A673 (cell line): ENCODE data around the gene ITGA1. TPM values are rescaled to one million over a fixed set of nuclear protein-coding genes. Genes with fewer than 3 reads are reported as not detected.

Experiments used
- BruUV-seq: library from RNA; stranded (reverse); fragments of 400-500 nt; replicated peaks from 2 replicates; lab custom pipeline; 2021; lab: Mats Ljungman, UMichigan
- CTCF ChIA-PET: fragments of 300-600 bp; sonication (Branson Sonifier 250); formaldehyde crosslinking; loops from one replicate; lab custom pipeline; 2022; ENCODE audit warnings: antibody characterized with exemption; lab: Charles Lee
- POLR2A ChIA-PET: fragments of 300-600 bp; sonication (Branson Sonifier 250); formaldehyde crosslinking; loops from one replicate; lab custom pipeline; 2022; ENCODE audit warnings: antibody characterized with exemption; ENCODE audit not compliant: low non-redundant PET; lab: Charles Lee
- DNase-seq: peaks from one replicate; pipeline ENCODE4 v3.0.0-alpha.2; 2015; ENCODE audit warnings: low spot score
- H3K27ac ChIP-seq: fragments of 200-600 bp; sonication (generic); 2 replicates; pipeline ENCODE4 v1.5.1; 2016; ENCODE audit warnings: mixed run types, low read depth, mild to moderate bottlenecking, mixed read lengths, antibody characterized with exemption, low read length; ENCODE audit not compliant: poor library complexity, severe bottlenecking
- H3K27me3 ChIP-seq: fragments of 200-600 bp; sonication (generic); replicated peaks from 2 replicates; pipeline ENCODE4 v1.6.1; 2017; ENCODE audit warnings: mixed run types, low read depth, mild to moderate bottlenecking, mixed read lengths, antibody characterized with exemption, low read length; ENCODE audit not compliant: insufficient read depth, poor library complexity
- H3K36me3 ChIP-seq: fragments of 200-600 bp; sonication (generic); 2 replicates; pipeline ENCODE4 v1.6.1; 2016; ENCODE audit warnings: mixed run types, mild to moderate bottlenecking, mixed read lengths, antibody characterized with exemption, low read length; ENCODE audit not compliant: insufficient read depth, poor library complexity, severe bottlenecking
- H3K4me1 ChIP-seq: fragments of 200-600 bp; sonication (generic); 2 replicates; pipeline ENCODE4 v1.6.1; 2017; ENCODE audit warnings: mixed run types, mild to moderate bottlenecking, mixed read lengths, antibody characterized with exemption, low read length; ENCODE audit not compliant: insufficient read depth, poor library complexity, severe bottlenecking
- H3K4me3 ChIP-seq: fragments of 200-600 bp; sonication (generic); 2 replicates; pipeline ENCODE4 v1.5.1; 2016; ENCODE audit warnings: low read depth, mixed run types, mild to moderate bottlenecking, mixed read lengths, low read length; ENCODE audit not compliant: poor library complexity, severe bottlenecking
- H3K9me3 ChIP-seq: fragments of 200-600 bp; sonication (generic); 2 replicates; pipeline ENCODE4 v1.6.1; 2016; ENCODE audit warnings: mixed run types, low read depth, mild to moderate bottlenecking, mixed read lengths, antibody characterized with exemption, low read length; ENCODE audit not compliant: poor library complexity, severe bottlenecking
- CTCF ChIP-seq: fragments of 300-800, 200-600 bp; sonication (generic); conservative IDR thresholded peaks from 2 replicates; pipeline ENCODE4 v1.5.1; 2017; ENCODE audit warnings: low read depth, mild to moderate bottlenecking, antibody characterized with exemption, low read length, moderate library complexity, mixed read lengths
- EZH2 ChIP-seq: fragments of 200-600 bp; sonication (generic); IDR thresholded peaks from 2 replicates; pipeline ENCODE4 v1.6.1; 2017; ENCODE audit warnings: borderline replicate concordance, low read depth, mild to moderate bottlenecking, mixed read lengths, antibody characterized with exemption, low read length; ENCODE audit not compliant: poor library complexity, severe bottlenecking
- intact Hi-C: fragments of 100-400 bp; cut with micrococcal nuclease; formaldehyde crosslinking; loops from one replicate; pipeline ENCODE4 v1.10.0; 2022; ENCODE audit not compliant: unreplicated experiment
- total RNA-seq: library from RNA; stranded (reverse); gene quantifications from 2 replicates; pipeline ENCODE4 v1.2.3, GENCODE V29; 2021

The ITGA1 gene
- total RNA-seq, 1 experiment from 2014 or later = 8.1 TPM

- TF ChIP-seq EZH2 (no peak), CTCF (no peak)
- H3K9me3 ChIP-seq = no peaks in the 10 kb centered on the region
- H3K4me1 ChIP-seq = no peaks in the 10 kb centered on the region
- BruUV-seq = no TSS peak
- no peak overlapping the region for H3K27ac ChIP-seq
- no peak overlapping the region for H3K4me3 ChIP-seq
- no peaks in the 10 kb centered on the region for H3K27me3 ChIP-seq
- no peaks in the 10 kb centered on the region for H3K36me3 ChIP-seq
- ChIA-PET CTCF (no interaction called here), POLR2A (no interaction called here)
- intact Hi-C loops = no loop called here
- no peak for DNase-seq
Observed at GRCh38 chr5:52956014-52956413, 168.3 kb downstream of the ITGA1 start.

- DNase-seq = no peak
- Histone ChIP-seq H3K4me1 (no peaks in the 10 kb centered on the region), H3K27ac (no peak overlapping the region), H3K36me3 (no peaks in the 10 kb centered on the region), H3K4me3 (no peak overlapping the region), H3K9me3 (no peaks in the 10 kb centered on the region), H3K27me3 (no peaks in the 10 kb centered on the region)
- intact Hi-C loops = no loop called here
- BruUV-seq = no TSS peak
- ChIA-PET POLR2A (no interaction called here), CTCF (no interaction called here)
- TF ChIP-seq EZH2 (no peak), CTCF (no peak)
Observed at GRCh38 chr5:52956915-52957747, 169.4 kb downstream of the ITGA1 start.

GRCh38 chr5:52961274-52961681 is 173.6 kb downstream of the ITGA1 start:
- H3K27ac ChIP-seq = no peak overlapping the region
- POLR2A ChIA-PET = no interaction called here
- H3K4me1 ChIP-seq = no peaks in the 10 kb centered on the region
- H3K27me3 ChIP-seq = no peaks in the 10 kb centered on the region
- H3K36me3 ChIP-seq = no peaks in the 10 kb centered on the region
- no peak overlapping the region for H3K4me3 ChIP-seq
- TF ChIP-seq CTCF (no peak), EZH2 (no peak)
- no TSS peak for BruUV-seq
- CTCF ChIA-PET = no interaction called here
- no peaks in the 10 kb centered on the region for H3K9me3 ChIP-seq
- DNase-seq = peak; percentile 32
- intact Hi-C loops = no loop called here
